Smooth muscle cell (in vitro differentiated cells): Measurements from ENCODE around the gene WASHC3. TPM values are rescaled to one million over a fixed set of nuclear protein-coding genes. Genes with fewer than 3 reads are reported as not detected.

Source experiments
- DNase-seq: peaks from one replicate; lab custom pipeline; 2025; ENCODE audit not compliant: unreplicated experiment; lab: John Stamatoyannopoulos, UW
- H2AFZ ChIP-seq: fragments of 200-600 bp; sonication (generic); 2 replicates; pipeline ENCODE4 v1.6.0; 2016; ENCODE audit warnings: antibody characterized with exemption, low read depth, mild to moderate bottlenecking
- H3F3A ChIP-seq: fragments of 200-600 bp; sonication (generic); 2 replicates; pipeline ENCODE4 v1.6.0; 2017; ENCODE audit warnings: antibody characterized with exemption, low read depth
- H3K27ac ChIP-seq: fragments of 200-600 bp; sonication (generic); 2 replicates; pipeline ENCODE4 v1.5.1; 2016; ENCODE audit warnings: low read depth, mild to moderate bottlenecking
- H3K27me3 ChIP-seq: fragments of 200-600 bp; sonication (generic); 2 replicates; pipeline ENCODE4 v1.6.1; 2016; ENCODE audit warnings: low read depth, mild to moderate bottlenecking
- H3K36me3 ChIP-seq: fragments of 200-600 bp; sonication (generic); 2 replicates; pipeline ENCODE4 v1.5.1; 2016; ENCODE audit warnings: low read depth
- H3K4me1 ChIP-seq: fragments of 200-600 bp; sonication (generic); 2 replicates; pipeline ENCODE4 v1.5.1; 2016; ENCODE audit warnings: low read depth
- H3K4me2 ChIP-seq: fragments of 200-600 bp; sonication (generic); 2 replicates; pipeline ENCODE4 v1.6.0; 2016; ENCODE audit warnings: mild to moderate bottlenecking
- H3K4me3 ChIP-seq: fragments of 200-600 bp; sonication (generic); 2 replicates; pipeline ENCODE4 v1.5.1; 2016; ENCODE audit warnings: mild to moderate bottlenecking
- H3K79me2 ChIP-seq: fragments of 200-600 bp; sonication (generic); 2 replicates; pipeline ENCODE4 v1.6.0; 2016; ENCODE audit warnings: low read depth, mild to moderate bottlenecking
- H3K9ac ChIP-seq: fragments of 200-600 bp; sonication (generic); 2 replicates; pipeline ENCODE4 v1.6.0; 2016; ENCODE audit warnings: low read depth
- H3K9me3 ChIP-seq: fragments of 200-600 bp; sonication (generic); replicated peaks from 2 replicates; pipeline ENCODE4 v1.5.1; 2016; ENCODE audit warnings: low read depth
- H4K20me1 ChIP-seq: fragments of 200-600 bp; sonication (generic); 2 replicates; pipeline ENCODE4 v1.6.0; 2016; ENCODE audit warnings: low read depth
- WGBS: methylation state at CpG from one replicate; pipeline ENCODE4 v1.1.7; 2016; ENCODE audit warnings: low lambda C conversion rate; 5-methylcytosine and 5-hydroxymethylcytosine counted together
- polyA plus RNA-seq: library from polyadenylated mRNA; unstranded; fragments of >200 nt; fragmentation: Nextera tagmentation; extraction: Ambion mirVana; gene quantifications from 2 replicates; pipeline ENCODE4 v1.2.1, GENCODE V29; 2016
- total RNA-seq: library from RNA; depleted of rRNA; stranded (reverse); fragments of >200 nt; gene quantifications from 2 replicates; pipeline ENCODE4 v1.2.3, GENCODE V29; 2014
- TF ChIP-seq, protein P1 (sequence below): fragments of 200-600 bp; sonication (generic); IDR thresholded peaks from 2 replicates; pipeline ENCODE4 v1.5.1; 2017; ENCODE audit warnings: borderline replicate concordance, mild to moderate bottlenecking, antibody characterized with exemption; ENCODE audit not compliant: insufficient read depth, poor library complexity, severe bottlenecking

Gene WASHC3
- total and polyA plus RNA-seq, 2 experiments from 2014 or later: 53.2 to 70.1 TPM

DNA sequence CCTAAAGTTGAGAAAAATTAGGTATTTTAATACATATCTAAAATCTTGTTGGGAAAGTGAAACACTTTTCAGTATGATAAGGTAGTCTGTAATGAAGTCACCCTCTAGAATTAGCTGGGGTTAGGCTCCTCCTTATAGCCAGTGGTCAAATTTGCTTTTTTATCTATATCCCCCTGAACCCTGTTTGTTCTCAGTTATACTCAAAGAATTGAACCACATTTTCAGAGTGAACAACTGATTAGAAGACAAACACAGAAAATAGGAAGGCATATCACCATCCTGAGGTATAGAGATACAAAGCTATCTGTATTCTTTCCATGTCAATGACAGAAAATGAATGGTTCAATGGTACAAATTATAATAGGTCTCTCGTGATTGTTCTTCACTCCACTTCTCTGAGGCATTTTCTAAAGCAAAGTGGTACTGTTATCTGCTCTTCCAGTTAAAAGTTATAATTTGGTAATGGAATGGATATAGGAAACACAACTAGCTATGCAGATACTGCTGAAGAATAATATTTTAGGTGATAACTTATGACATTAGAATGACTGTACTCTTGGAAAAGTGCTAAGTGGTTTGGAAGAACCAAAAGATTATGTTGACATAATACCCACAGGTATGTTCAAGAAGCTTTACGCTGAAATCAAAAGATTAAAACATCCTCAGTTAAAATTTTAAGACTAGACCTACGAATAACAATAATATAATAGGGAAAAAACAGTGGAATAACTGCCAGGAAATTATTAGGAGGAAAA lies 27.6 kb downstream of the WASHC3 start:
- H3K36me3 ChIP-seq: peaks cover 10% of the 10 kb centered on the region
- no peaks in the 10 kb centered on the region for H3K4me1 ChIP-seq
- no peaks in the 10 kb centered on the region for H3F3A ChIP-seq
- H3K79me2 ChIP-seq: no peaks in the 10 kb centered on the region
- no peak for DNase-seq
- TF ChIP-seq, protein P1, sequence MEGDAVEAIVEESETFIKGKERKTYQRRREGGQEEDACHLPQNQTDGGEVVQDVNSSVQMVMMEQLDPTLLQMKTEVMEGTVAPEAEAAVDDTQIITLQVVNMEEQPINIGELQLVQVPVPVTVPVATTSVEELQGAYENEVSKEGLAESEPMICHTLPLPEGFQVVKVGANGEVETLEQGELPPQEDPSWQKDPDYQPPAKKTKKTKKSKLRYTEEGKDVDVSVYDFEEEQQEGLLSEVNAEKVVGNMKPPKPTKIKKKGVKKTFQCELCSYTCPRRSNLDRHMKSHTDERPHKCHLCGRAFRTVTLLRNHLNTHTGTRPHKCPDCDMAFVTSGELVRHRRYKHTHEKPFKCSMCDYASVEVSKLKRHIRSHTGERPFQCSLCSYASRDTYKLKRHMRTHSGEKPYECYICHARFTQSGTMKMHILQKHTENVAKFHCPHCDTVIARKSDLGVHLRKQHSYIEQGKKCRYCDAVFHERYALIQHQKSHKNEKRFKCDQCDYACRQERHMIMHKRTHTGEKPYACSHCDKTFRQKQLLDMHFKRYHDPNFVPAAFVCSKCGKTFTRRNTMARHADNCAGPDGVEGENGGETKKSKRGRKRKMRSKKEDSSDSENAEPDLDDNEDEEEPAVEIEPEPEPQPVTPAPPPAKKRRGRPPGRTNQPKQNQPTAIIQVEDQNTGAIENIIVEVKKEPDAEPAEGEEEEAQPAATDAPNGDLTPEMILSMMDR: no peak
- WGBS: 61% methylated on average over 3 of the region's 3 CpGs
- H3K27ac ChIP-seq: no peak overlapping the region
- H3K9me3 ChIP-seq: no peaks in the 10 kb centered on the region
- H2AFZ ChIP-seq: no peak overlapping the region
- no peak overlapping the region for H3K4me2 ChIP-seq
- no peak overlapping the region for H3K9ac ChIP-seq
- no peak overlapping the region for H3K4me3 ChIP-seq
- no peaks in the 10 kb centered on the region for H3K27me3 ChIP-seq
- H4K20me1 ChIP-seq: no peaks in the 10 kb centered on the region

DNA sequence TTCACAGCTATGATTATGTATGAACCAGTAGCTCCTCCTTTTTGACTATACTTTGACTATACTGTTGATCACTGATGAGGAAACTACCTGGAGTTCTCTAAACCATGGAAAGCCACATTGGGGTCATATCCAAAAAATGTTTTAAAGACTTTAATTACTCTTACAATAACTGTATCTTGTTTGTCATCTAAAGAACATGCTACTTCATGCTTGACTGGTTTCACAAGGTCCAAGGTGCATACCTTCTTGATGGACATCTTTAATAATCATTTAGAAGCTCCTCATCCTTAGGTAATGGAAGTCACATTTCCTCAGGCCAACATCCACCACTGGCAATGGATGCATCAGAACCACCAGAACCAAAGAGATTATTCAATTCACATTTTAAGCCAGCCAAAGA lies 29.9 kb downstream of the WASHC3 start:
- Histone ChIP-seq H3F3A (no peaks in the 10 kb centered on the region), H2AFZ (no peak overlapping the region), H3K27ac (no peak overlapping the region), H4K20me1 (no peaks in the 10 kb centered on the region), H3K9ac (no peak overlapping the region), H3K4me3 (no peak overlapping the region), H3K27me3 (no peaks in the 10 kb centered on the region), H3K79me2 (no peaks in the 10 kb centered on the region), H3K9me3 (no peaks in the 10 kb centered on the region), H3K36me3 (peaks cover 6% of the 10 kb centered on the region), H3K4me1 (no peaks in the 10 kb centered on the region), H3K4me2 (no peak overlapping the region)
- no peak for DNase-seq
- TF ChIP-seq, protein P1: no peak

DNA sequence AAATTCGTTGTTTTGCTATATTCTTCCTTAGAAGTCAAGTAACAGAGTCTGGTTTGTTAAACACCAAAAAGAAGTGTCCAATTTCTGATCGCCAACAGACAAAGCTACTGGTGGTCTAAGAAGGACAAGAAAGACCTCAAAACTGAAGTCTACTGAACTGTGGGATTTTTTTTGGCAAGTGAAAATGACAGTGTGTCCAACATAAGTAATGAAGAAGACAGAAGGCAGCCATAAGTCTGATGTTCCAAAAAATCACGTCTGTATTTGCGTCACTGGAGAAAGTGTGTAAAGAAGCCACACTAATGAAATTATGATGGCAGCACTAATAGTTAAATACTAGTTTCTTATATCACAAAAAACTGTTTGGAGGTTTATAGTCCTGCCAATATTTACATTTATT lies 32.6 kb downstream of the WASHC3 start:
- no peak overlapping the region for H2AFZ ChIP-seq
- TF ChIP-seq, protein P1: no peak
- H3K79me2 ChIP-seq: no peaks in the 10 kb centered on the region
- no peaks in the 10 kb centered on the region for H3K4me1 ChIP-seq
- no peak overlapping the region for H3K4me2 ChIP-seq
- no peaks in the 10 kb centered on the region for H4K20me1 ChIP-seq
- WGBS: 97% methylated on average over 4 of the region's 4 CpGs
- H3K36me3 ChIP-seq: no peaks in the 10 kb centered on the region
- DNase-seq: no peak
- no peaks in the 10 kb centered on the region for H3K27me3 ChIP-seq
- no peaks in the 10 kb centered on the region for H3K9me3 ChIP-seq
- no peak overlapping the region for H3K4me3 ChIP-seq
- no peak overlapping the region for H3K9ac ChIP-seq
- no peaks in the 10 kb centered on the region for H3F3A ChIP-seq
- no peak overlapping the region for H3K27ac ChIP-seq

DNA sequence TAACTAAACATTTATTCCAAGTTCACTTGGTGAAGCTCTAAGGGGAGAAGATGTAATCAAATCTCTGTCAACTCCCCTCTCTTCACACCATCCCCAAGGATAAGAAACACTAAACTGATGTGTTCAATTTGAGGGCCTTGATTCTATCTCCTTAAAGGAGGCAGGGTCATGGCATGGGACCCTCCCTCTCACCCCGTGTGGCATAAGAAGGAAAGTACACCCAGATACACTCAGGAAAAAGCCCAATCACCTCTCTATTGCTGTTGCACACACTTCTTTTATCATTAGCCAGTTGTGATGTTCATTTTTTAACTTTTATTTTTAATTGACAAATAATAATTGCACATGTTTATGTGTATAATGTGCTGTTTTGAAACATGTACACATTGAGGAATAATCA lies 35.1 kb downstream of the WASHC3 start:
- no peak overlapping the region for H2AFZ ChIP-seq
- H3K4me3 ChIP-seq: no peak overlapping the region
- no peaks in the 10 kb centered on the region for H3K9me3 ChIP-seq
- no peaks in the 10 kb centered on the region for H3K27me3 ChIP-seq
- H3K79me2 ChIP-seq: no peaks in the 10 kb centered on the region
- no peak overlapping the region for H3K4me2 ChIP-seq
- TF ChIP-seq, protein P1: no peak
- H3K4me1 ChIP-seq: no peaks in the 10 kb centered on the region
- no peaks in the 10 kb centered on the region for H4K20me1 ChIP-seq
- no peaks in the 10 kb centered on the region for H3F3A ChIP-seq
- no peak overlapping the region for H3K9ac ChIP-seq
- 61% methylated on average over 1 of the region's 1 CpG for WGBS
- H3K36me3 ChIP-seq: no peaks in the 10 kb centered on the region
- H3K27ac ChIP-seq: no peak overlapping the region
- DNase-seq: no peak
